CMK (cell line): Measurements from ENCODE around the gene BCL6B.

Experiments used
- DNase-seq: peaks from one replicate; pipeline ENCODE4 v3.0.0-alpha.2; 2010; ENCODE audit warnings: low read depth

The BCL6B gene

GRCh38 chr17:7010523-7010922 lies 12.3 kb upstream of the BCL6B start:
- no peak for DNase-seq

GRCh38 chr17:7011415-7011814 lies 11.4 kb upstream of the BCL6B start:
- DNase-seq = no peak

GRCh38 chr17:7011942-7012254 lies 11.0 kb upstream of the BCL6B start:
- no peak for DNase-seq

DNA sequence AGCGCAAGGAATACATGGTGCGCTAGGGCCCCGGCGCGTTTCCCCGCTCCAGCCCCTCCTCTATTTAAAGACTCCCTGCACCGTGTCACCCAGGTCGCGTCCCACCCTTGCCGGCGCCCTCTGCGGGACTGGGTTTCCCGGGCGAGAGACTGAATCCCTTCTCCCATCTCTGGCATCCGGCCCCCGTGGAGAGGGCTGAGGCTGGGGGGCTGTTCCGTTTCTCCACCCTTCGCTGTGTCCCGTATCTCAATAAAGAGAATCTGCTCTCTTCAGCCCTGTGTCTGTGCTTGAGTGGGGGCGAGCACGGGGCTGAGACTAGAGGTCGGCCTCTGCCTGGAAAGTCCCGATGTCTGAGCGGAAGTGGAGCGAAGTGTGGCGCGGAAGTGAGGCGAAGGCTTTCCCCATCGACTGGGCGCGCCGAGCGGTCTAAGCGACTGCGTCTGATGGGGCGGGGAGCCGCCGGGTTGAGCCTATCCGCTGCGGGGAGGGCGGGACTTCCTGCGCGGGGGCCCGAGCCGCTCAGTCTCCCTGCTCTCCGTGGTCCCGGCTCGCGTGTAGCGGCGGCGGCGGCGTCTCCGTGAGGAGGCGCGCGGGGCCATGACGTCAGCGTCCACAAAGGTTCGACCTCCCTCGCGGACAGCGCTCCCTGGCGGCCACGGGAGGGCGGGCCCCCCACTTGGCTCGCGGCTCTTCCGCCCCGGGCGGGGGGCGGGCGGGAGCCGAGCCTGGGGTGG lies 8.4 kb upstream of the BCL6B start:
- peak; percentile 75 for DNase-seq

DNA sequence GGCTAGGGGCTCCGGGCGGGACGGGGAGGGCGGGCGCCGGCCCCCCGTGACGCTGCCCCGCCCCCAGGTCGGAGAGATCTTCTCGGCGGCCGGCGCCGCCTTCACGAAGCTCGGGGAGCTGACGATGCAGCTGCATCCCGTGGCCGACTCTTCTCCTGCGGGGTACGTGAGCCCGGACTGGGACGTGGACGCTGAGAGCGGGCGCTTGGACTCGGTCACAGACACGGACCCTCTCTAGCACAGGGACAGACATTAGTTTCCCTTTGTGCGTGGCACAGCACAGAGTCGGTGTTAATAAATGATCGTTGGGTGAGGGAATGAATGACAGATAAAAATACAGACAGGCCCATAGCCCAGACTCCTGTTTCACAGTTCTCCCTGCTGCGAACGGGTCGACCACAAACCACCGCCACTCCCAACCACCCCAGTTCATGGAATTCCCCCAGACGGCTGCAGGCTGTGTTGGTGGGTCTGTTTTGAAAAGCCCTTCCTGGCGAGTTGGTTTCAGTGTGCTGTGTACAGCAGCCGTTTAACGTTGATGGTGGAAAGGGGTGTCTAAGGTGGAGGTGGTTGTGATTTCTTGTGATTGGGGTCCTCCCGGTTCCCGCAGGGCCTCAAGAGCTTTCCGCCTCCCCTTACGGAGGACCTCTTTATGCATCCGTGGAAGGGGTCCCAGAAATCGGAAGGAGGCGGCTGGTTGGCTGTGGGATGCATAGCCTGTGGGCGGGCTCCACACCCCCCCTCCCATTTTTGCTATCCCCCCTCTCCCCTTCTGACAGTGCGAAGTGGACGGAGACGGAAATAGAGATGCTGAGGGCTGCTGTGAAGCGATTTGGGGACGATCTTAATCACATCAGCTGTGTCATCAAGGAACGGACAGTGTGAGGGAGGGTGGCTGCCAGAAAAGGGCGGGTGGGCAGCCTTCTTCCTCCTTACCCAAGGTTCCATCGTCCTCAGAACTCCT lies 7.6 kb upstream of the BCL6B start:
- no peak for DNase-seq

DNA sequence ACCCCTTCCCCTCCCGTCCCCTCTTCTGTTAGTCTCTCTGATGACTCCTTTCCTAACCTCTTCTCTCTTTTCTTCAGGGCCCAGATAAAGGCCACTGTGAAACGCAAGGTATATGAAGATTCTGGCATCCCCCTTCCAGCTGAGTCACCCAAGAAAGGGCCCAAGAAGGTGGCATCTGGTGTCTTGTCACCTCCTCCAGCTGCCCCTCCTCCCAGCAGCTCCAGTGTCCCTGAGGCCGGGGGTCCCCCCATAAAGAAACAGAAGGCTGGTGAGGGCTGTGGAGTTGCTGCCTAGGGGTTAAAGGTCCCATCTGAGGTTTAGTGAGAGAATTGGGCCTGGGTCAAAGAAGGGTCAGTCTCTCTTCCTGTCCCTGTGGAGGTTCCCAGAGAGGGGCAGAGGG lies 6.4 kb upstream of the BCL6B start:
- no peak for DNase-seq

DNA sequence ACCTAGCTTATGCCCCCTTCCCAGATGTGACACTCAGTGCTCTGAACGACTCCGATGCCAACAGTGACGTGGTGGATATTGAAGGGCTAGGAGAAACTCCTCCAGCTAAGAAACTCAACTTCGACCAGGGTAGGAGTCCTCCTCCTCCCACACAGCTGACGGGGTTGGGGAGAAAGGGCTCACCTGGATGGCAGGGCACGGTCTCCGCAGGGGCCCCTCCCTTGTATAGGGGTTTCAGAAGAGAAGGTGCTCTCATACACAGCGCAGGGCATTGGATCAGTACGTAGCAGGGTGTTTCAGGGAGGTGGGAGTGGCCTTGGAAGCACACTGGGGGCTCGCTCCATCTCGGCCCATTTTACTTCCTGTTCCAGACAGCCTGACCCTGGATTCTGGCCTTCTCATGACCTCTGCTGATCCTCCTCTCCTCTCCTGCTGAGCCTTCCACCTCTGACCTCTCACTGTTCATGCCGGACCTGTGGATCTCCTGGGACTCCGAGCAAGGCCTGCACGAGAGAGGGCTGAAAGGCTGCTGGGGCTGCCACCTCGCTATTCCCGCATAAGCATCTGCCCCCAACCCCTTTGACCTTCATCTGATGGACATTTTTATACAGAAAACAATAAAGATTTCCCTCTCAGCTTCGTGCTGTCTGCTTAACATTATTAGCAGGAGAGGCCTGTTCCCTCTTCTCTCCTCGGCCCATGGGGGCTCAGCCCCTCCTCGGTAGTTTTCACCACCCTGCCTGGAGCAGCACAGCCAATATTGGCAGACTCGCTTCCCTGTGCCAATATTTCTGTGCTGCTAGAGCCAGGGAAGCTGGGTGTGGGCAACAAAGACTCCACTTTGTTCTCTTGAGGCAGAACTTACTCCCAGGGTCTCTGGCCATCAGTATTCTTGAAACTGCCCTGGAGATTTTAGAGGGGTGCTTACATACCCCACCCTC lies 5.7 kb upstream of the BCL6B start:
- DNase-seq = no peak

DNA sequence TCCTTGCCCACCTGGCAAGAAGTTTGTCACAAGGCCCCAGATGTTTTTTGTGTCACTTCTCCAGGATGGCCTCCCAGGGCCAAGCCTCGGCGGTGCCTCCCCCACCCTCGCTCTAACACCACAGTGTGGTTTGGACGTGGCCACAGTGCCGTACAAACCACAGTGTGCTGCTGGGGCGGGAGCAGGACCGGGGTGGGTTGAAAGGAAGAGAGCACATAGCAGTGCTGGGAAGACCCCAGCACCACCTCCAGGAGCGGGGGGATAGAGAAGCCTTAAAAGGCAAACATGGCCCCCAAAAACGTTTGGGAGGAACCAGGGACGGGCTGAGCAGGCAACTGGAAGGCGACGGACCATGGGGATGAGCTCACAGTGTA lies 5.0 kb upstream of the BCL6B start:
- DNase-seq = no peak

DNA sequence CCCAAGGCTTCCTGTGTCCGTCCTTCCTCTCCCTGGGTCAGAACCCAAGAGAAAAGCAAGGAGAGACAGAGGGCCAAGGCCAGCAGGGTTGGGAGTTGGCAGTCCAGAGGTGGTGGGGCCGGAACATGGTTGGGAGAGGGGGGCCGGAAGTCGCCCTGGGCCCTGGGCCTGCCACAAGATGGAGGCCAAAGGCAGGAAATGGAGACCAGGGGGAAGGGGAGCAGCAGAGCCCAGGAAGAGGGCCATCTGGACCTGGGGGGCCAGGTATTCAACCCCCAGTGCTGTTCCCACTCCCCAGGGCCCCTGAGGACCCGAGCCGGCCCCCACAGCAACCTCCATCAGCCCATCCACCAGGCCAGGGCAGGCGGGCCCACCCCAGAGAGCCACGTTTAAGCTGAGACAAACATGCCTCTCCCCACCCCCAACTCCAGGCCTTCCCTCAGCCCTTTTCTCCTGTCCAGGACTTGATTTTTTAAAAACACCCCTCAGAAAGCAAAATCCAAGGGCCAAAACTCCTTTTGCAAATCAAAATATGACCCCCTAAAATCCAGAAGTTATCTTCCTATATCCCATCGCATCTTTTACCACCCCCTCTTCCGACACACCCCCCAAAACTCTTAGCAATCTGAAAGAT lies 4.4 kb upstream of the BCL6B start:
- no peak for DNase-seq

GRCh38 chr17:7019367-7019766 lies 3.5 kb upstream of the BCL6B start:
- DNase-seq = no peak

GRCh38 chr17:7019839-7020519 lies 2.9 kb upstream of the BCL6B start:
- no peak for DNase-seq

GRCh38 chr17:7020894-7021664 lies 1.8 kb upstream of the BCL6B start:
- DNase-seq = no peak

DNA sequence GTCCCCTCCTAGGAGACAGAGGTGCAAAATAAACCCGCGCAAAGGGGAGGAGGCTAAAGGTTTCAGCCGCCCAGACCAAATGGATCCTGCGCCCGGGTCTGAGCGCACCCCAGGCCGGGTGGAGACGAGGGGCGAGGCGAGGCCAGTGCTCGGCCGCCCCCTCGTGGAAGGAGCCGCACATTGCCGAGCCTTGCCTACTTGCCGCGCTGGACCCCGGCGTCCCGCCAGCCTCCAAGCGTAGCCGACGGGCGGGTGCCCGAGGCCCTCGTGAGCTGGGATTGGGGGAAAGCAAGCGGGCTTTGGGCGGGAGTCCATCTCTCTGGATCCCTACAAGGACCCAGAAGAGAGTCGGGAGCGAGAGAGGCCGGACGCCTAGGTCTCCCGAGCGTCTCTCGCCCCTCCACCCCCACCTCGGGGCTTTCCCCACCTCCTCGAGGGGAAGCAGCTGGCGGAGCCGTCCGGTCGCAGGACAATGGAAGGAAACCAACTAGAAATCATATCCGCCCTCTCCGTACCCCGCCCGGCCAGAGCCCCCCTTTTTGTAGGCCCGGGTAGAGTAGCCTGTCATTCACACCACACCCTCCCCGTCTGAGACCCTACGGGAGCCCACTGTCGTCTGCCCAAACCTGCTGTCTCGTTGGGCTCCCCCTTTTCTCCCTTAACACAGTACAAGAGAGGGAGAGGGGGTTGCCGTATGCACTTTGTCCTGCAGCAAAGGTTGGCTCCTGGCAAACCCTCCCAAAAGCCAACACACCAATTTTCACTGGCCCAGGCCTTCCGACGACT lies 664 bp upstream of the BCL6B start:
- DNase-seq = no peak

GRCh38 chr17:7023576-7024401 lies 939 bp downstream of the BCL6B start:
- no peak for DNase-seq

GRCh38 chr17:7024402-7024785 lies 1.5 kb downstream of the BCL6B start:
- no peak for DNase-seq

DNA sequence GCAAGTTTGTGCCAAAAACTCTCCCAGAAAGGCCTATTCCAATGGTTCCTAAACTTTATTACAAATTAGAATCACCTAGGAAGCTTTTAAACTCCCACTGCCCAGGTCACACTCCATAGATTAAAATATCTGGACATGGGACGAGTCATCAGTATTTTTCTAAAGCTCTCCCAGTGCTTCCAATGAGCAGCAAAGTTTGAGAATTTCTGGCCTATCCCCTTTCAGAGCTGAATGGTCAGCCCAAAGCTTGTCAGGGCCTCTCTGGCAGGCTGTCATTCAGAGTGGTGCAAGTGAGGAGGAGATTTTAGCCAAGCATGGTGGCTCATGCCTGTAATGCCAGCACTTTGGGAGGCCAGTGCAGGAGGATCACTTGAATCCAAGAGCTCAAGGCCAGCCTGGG lies 2.4 kb downstream of the BCL6B start:
- DNase-seq = no peak

- no peak for DNase-seq
Observed at GRCh38 chr17:7026471-7027115, 3.7 kb downstream of the BCL6B start.

DNA sequence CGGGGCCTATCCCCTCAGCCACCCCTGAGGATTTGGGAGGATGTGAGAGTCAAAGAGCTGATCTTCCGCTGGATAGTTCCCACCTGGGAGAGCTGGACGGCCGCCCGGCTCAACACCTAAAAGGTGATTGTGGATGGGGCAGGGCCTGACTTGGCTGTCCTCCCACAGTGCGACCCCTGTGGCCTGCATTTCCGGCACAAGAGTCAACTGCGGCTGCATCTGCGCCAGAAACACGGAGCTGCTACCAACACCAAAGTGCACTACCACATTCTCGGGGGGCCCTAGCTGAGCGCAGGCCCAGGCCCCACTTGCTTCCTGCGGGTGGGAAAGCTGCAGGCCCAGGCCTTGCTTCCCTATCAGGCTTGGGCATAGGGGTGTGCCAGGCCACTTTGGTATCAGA lies 4.5 kb downstream of the BCL6B start:
- DNase-seq = no peak
